Measurements from ENCODE around the gene FAM234A.
"Not testable (repeated sequence)": the region's sequence is repeated elsewhere in the genome, so short reads cannot be mapped to it uniquely, and the experiment has no call there.

FAM234A gene

GRCh38 chr16:252366-253337 is 18.0 kb downstream of the FAM234A start:
- no peak overlapping the region for H3K4me3 ChIP-seq (ENCODE audit: low read length)
- no peak for DNase-seq (ENCODE audit: low read depth)
- no peak for TF ChIP-seq CTCF (conservative IDR thresholded peaks at IDR 0.05; ENCODE audit: low read depth, low read length)

- no peak for TF ChIP-seq CTCF (conservative IDR thresholded peaks at IDR 0.05; ENCODE audit: low read depth, low read length)
- no peak overlapping the region for H3K4me3 ChIP-seq (ENCODE audit: low read length)
- no peak for DNase-seq (ENCODE audit: low read depth)
These were observed 19.2 kb downstream of the FAM234A start for GRCh38 chr16:253833-254232.

- DNase-seq (ENCODE audit: low read depth) = no peak
- no peak overlapping the region for H3K4me3 ChIP-seq (ENCODE audit: low read length)
- TF ChIP-seq CTCF (conservative IDR thresholded peaks at IDR 0.05; ENCODE audit: low read depth, low read length) = no peak
These were observed 19.8 kb downstream of the FAM234A start for GRCh38 chr16:254461-254860.

- no peak for DNase-seq (ENCODE audit: low read depth)
- no peak for TF ChIP-seq CTCF (conservative IDR thresholded peaks at IDR 0.05; ENCODE audit: low read depth, low read length)
- no peak overlapping the region for H3K4me3 ChIP-seq (ENCODE audit: low read length)
These were observed 20.6 kb downstream of the FAM234A start for GRCh38 chr16:255183-255582.

- not testable (repeated sequence) for H3K4me3 ChIP-seq (ENCODE audit: low read length); DNase-seq (ENCODE audit: low read depth)
These were observed 23.5 kb downstream of the FAM234A start for GRCh38 chr16:258091-258490.

- TF ChIP-seq CTCF (conservative IDR thresholded peaks at IDR 0.05; ENCODE audit: low read depth, low read length) = no peak
- no peak for DNase-seq (ENCODE audit: low read depth)
- H3K4me3 ChIP-seq (ENCODE audit: low read length) = no peak overlapping the region
These were observed 24.6 kb downstream of the FAM234A start for GRCh38 chr16:259226-259625.

- no peak overlapping the region for H3K4me3 ChIP-seq (ENCODE audit: low read length)
- no peak for DNase-seq (ENCODE audit: low read depth)
- TF ChIP-seq CTCF (conservative IDR thresholded peaks at IDR 0.05; ENCODE audit: low read depth, low read length) = no peak
These were observed 25.2 kb downstream of the FAM234A start for GRCh38 chr16:259814-260253.

Data from retinal pigment epithelial cell (primary cell).